Ascending aorta (tissue), 2 donors: Measurements from ENCODE around the gene SERPINA3. TPM values are rescaled to one million over a fixed set of nuclear protein-coding genes. Genes with fewer than 3 reads are reported as not detected.
"Not testable (repeated sequence)": the region's sequence is repeated elsewhere in the genome, so short reads cannot be mapped to it uniquely, and the experiment has no call there.

Experiments used
- DNase-seq, 2 donors: peaks; one replicate each; pipeline ENCODE4 v3.0.0-alpha.2; 2019; ENCODE audit warnings: low spot score in 2 of 2
- H3K27ac ChIP-seq, 2 donors: fragments of 200-600 bp; sonication (generic); one replicate each; pipeline ENCODE4 v1.5.1; 2016 to 2017; ENCODE audit warnings: mild to moderate bottlenecking in 1 of 2
- H3K27me3 ChIP-seq: fragments of 200-600 bp; sonication (generic); one replicate; pipeline ENCODE4 v1.5.1; 2017
- H3K36me3 ChIP-seq, 2 donors: fragments of 200-600 bp; sonication (generic); one replicate each; pipeline ENCODE4 v1.5.1; 2016
- H3K4me1 ChIP-seq, 2 donors: fragments of 200-600 bp; sonication (generic); one replicate each; pipeline ENCODE4 v1.5.1; 2016 to 2017; ENCODE audit warnings: mild to moderate bottlenecking in 1 of 2
- H3K4me3 ChIP-seq, 2 donors: fragments of 200-600 bp; sonication (generic); one replicate each; pipeline ENCODE4 v1.5.1; 2016 to 2017; ENCODE audit warnings: mild to moderate bottlenecking in 1 of 2
- H3K9me3 ChIP-seq, 2 donors: fragments of 200-600 bp; sonication (generic); one replicate each; pipeline ENCODE4 v1.5.1; 2016
- CTCF ChIP-seq, 3 experiments: fragments of 200-600 bp in 2 of 3; fragments of 450-650 bp in 1 of 3; sonication (generic) in 2 of 3; IDR thresholded peaks; one replicate each; pipeline ENCODE4 v1.5.1; 2016 to 2019; ENCODE audit warnings: antibody characterized with exemption in 3 of 3, mild to moderate bottlenecking in 1 of 3, moderate library complexity in 1 of 3
- intact Hi-C: fragments of 100-400 bp; cut with DNase I; formaldehyde crosslinking; loops from one replicate; pipeline ENCODE4 v1.15.1; 2023
- total RNA-seq: library from RNA; depleted of rRNA; stranded (reverse); fragments of >200 nt; gene quantifications from one replicate; pipeline ENCODE4 v1.1.0, GENCODE V29; 2016

SERPINA3 gene
- total RNA-seq, 1 donor from 2014 or later, result 207 TPM

- DNase-seq, result no peak
- H3K4me1 ChIP-seq, result peaks cover 0 to 7% of the 10 kb centered on the region in 2 donors
- H3K9me3 ChIP-seq, result no peaks in the 10 kb centered on the region
- H3K27ac ChIP-seq, result no peak overlapping the region
- no peak overlapping the region for H3K4me3 ChIP-seq
- no peak for TF ChIP-seq CTCF (IDR thresholded peaks at IDR 0.05)
- no peaks in the 10 kb centered on the region for H3K36me3 ChIP-seq
- intact Hi-C loops, result no loop called here
- H3K27me3 ChIP-seq, result no peaks in the 10 kb centered on the region
These were observed 38.5 kb upstream of the SERPINA3 start for GRCh38 chr14:94573475-94574277.

GRCh38 chr14:94574336-94574735, 37.9 kb upstream of the SERPINA3 start:
- Histone ChIP-seq H3K9me3 (no peaks in the 10 kb centered on the region), H3K4me3 (no peak overlapping the region), H3K27me3 (no peaks in the 10 kb centered on the region), H3K4me1 (peaks cover 0 to 7% of the 10 kb centered on the region in 2 donors), H3K36me3 (no peaks in the 10 kb centered on the region), H3K27ac (no peak overlapping the region)
- no peak for DNase-seq
- intact Hi-C loops, result no loop called here
- TF ChIP-seq CTCF (IDR thresholded peaks at IDR 0.05), result no peak

GRCh38 chr14:94575730-94576585, 36.2 kb upstream of the SERPINA3 start:
- intact Hi-C loops, result no loop called here
- no peak for DNase-seq
- no peaks in the 10 kb centered on the region for H3K27me3 ChIP-seq
- no peak for TF ChIP-seq CTCF (IDR thresholded peaks at IDR 0.05)
- no peaks in the 10 kb centered on the region for H3K9me3 ChIP-seq
- H3K4me1 ChIP-seq, result peaks cover 0 to 7% of the 10 kb centered on the region in 2 donors
- no peak overlapping the region for H3K27ac ChIP-seq
- no peaks in the 10 kb centered on the region for H3K36me3 ChIP-seq
- H3K4me3 ChIP-seq, result no peak overlapping the region

- H3K9me3 ChIP-seq, H3K4me1 ChIP-seq, H3K36me3 ChIP-seq, H3K27ac ChIP-seq, H3K4me3 ChIP-seq, intact Hi-C loops, H3K27me3 ChIP-seq, DNase-seq: not testable (repeated sequence)
These were observed 34.7 kb upstream of the SERPINA3 start for GRCh38 chr14:94577472-94577871.

GRCh38 chr14:94578712-94579111, 33.5 kb upstream of the SERPINA3 start:
- TF ChIP-seq CTCF (IDR thresholded peaks at IDR 0.05), result no peak
- Histone ChIP-seq H3K4me1 (no peaks in the 10 kb centered on the region), H3K9me3 (no peaks in the 10 kb centered on the region), H3K36me3 (no peaks in the 10 kb centered on the region), H3K27ac (no peak overlapping the region), H3K27me3 (no peaks in the 10 kb centered on the region), H3K4me3 (no peak overlapping the region)
- intact Hi-C loops, result no loop called here
- no peak for DNase-seq
